H1 (cell line): ENCODE measurements around the gene RBMS2. TPM values are rescaled to one million over a fixed set of nuclear protein-coding genes. Genes with fewer than 3 reads are reported as not detected.

Source experiments
- BACH1 ChIP-seq: IDR thresholded peaks from 2 replicates; pipeline ENCODE4 v1.6.1; 2012; ENCODE audit warnings: low read length, improper control_type of control experiment
- CHD1 ChIP-seq: IDR thresholded peaks from 2 replicates; pipeline ENCODE4 v1.6.1; 2012; ENCODE audit warnings: low read depth, low read length, improper control_type of control experiment
- CREB1 ChIP-seq: IDR thresholded peaks from 2 replicates; pipeline ENCODE4 v1.6.1; 2012; ENCODE audit warnings: inconsistent platforms
- EGR1 ChIP-seq: IDR thresholded peaks from 2 replicates; pipeline ENCODE4 v1.6.1; 2011; ENCODE audit warnings: low read depth, low read length, borderline replicate concordance
- EP300 ChIP-seq, 2 experiments: IDR thresholded peaks; 1 replicate in 1 of 2; 2 replicates in 1 of 2; pipeline ENCODE4 v1.6.1; 2011 to 2012; ENCODE audit warnings: low read depth in 2 of 2, low read length in 2 of 2, mild to moderate bottlenecking in 2 of 2, borderline replicate concordance in 1 of 2, inconsistent platforms in 1 of 2, moderate library complexity in 1 of 2
- EZH2 ChIP-seq: fragments of 200-600 bp; sonication (generic); IDR thresholded peaks from 2 replicates; pipeline ENCODE4 v1.7.1; 2012; ENCODE audit warnings: low read depth, mild to moderate bottlenecking, moderate library complexity, low read length, inconsistent platforms; ENCODE audit not compliant: severe bottlenecking
- FOSL1 ChIP-seq: IDR thresholded peaks from 2 replicates; pipeline ENCODE4 v1.6.1; 2011; ENCODE audit warnings: mild to moderate bottlenecking, low read depth, low read length, moderate library complexity; ENCODE audit not compliant: insufficient read depth
- GTF2F1 ChIP-seq: IDR thresholded peaks from 2 replicates; pipeline ENCODE4 v1.6.1; 2012; ENCODE audit warnings: low read depth, low read length, improper control_type of control experiment, borderline replicate concordance
- KDM1A ChIP-seq: fragments of 200-600, 300-600 bp; sonication (generic); IDR thresholded peaks from 2 replicates; pipeline ENCODE4 v1.7.1; 2016; ENCODE audit warnings: mild to moderate bottlenecking, low read length, borderline replicate concordance
- SIN3A ChIP-seq, 2 experiments: IDR thresholded peaks in 1 of 2; conservative IDR thresholded peaks in 1 of 2; 2 replicates each; pipeline ENCODE4 v1.6.1; 2011 to 2012; ENCODE audit warnings: low read length in 2 of 2, improper control_type of control experiment in 1 of 2, low read depth in 1 of 2, mild to moderate bottlenecking in 1 of 2
- SUZ12 ChIP-seq: fragments of 200-600 bp; sonication (generic); IDR thresholded peaks from 2 replicates; pipeline ENCODE4 v1.6.1; 2012; ENCODE audit warnings: mild to moderate bottlenecking, inconsistent platforms, low read length, moderate library complexity, mixed read lengths
- TAF1 ChIP-seq: IDR thresholded peaks from 2 replicates; pipeline ENCODE4 v1.6.1; 2011; ENCODE audit warnings: mild to moderate bottlenecking, low read depth, low read length
- TCF12 ChIP-seq: IDR thresholded peaks from 2 replicates; pipeline ENCODE4 v1.6.1; 2011; ENCODE audit warnings: low read depth, mild to moderate bottlenecking, low read length
- YY1 ChIP-seq: IDR thresholded peaks from 2 replicates; pipeline ENCODE4 v1.6.1; 2011; ENCODE audit warnings: low read depth, mild to moderate bottlenecking, low read length
- polyA plus RNA-seq, 7 experiments: library from polyadenylated mRNA; depleted of rRNA in 3 of 7; stranded (reverse) in 5 of 7; unstranded in 2 of 7; fragments of >200 nt in 5 of 7; fragments of 200-250 nt in 2 of 7; gene quantifications; 1 replicate in 5 of 7; 2 replicates in 1 of 7; 4 replicates in 1 of 7; pipeline versions ENCODE4 v1.2.1 to v1.2.3, GENCODE V29; 2011 to 2013; ENCODE audit warnings: missing spikeins in 2 of 7, mixed read lengths in 2 of 7
- total RNA-seq: library from RNA; stranded (reverse); fragmentation: NEBNext Ultra II Directional; extraction: Animal tissue kit (Norgen Biotek cat#: 25700); gene quantifications from 2 replicates; pipeline ENCODE4 v1.2.1, GENCODE V29; 2021
- TF ChIP-seq, protein P1 (sequence below): IDR thresholded peaks from 2 replicates; pipeline ENCODE4 v1.6.1; 2012; ENCODE audit warnings: low read length, inconsistent platforms

The RBMS2 gene
- total and polyA plus RNA-seq, 2 of the 8 experiments (the other 6 are each of a cell fraction or from before 2014, with no cell fraction given): 9.6 to 31.3 TPM

DNA sequence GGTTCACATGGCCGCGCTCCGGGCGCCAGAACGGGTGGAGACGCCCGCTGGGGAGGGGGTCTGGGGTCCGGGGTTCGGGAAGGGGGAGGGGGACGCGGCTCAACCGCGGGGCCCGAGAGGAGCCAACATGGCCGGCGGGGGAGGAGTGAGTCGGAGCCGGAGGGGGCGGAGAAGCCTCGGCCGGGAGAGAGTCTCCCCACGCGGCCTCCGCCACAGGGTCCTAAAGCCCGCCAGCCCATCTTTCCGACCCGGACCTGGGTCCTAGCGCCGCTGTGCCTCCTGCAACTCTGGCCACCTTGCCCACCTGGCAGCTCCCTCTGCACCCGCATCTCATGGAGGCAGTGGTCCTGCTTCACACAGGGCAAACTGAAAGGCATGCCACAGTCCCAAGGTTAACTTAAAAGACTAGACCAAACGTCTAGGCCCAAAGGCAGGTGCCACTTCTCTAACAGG, 108.6 kb downstream of the RBMS2 start, which contains the start of gene BAZ2A (continued):
- TF ChIP-seq, protein P1, sequence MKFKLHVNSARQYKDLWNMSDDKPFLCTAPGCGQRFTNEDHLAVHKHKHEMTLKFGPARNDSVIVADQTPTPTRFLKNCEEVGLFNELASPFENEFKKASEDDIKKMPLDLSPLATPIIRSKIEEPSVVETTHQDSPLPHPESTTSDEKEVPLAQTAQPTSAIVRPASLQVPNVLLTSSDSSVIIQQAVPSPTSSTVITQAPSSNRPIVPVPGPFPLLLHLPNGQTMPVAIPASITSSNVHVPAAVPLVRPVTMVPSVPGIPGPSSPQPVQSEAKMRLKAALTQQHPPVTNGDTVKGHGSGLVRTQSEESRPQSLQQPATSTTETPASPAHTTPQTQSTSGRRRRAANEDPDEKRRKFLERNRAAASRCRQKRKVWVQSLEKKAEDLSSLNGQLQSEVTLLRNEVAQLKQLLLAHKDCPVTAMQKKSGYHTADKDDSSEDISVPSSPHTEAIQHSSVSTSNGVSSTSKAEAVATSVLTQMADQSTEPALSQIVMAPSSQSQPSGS: peak; percentile 60; the same call in 1 of the 2 replicates
- TF ChIP-seq KDM1A (peak; percentile 95), SUZ12 (peak; percentile 33; the same call in 1 of the 2 replicates), EP300 (IDR thresholded peaks at IDR 0.05; ENCODE audit: borderline replicate concordance in 1 of 2, low read depth in 2 of 2, low read length in 2 of 2) (peak; percentile 23 to 82; a peak in 2 of 3 replicates), YY1 (peak; percentile 93), EGR1 (peak; percentile 99), TCF12 (peak; percentile 82; the same call in 1 of the 2 replicates), EZH2 (no peak), GTF2F1 (peak; percentile 36; the same call in 1 of the 2 replicates), CHD1 (no peak), FOSL1 (peak; percentile 100), CREB1 (peak; percentile 84), TAF1 (peak; percentile 48; the same call in 1 of the 2 replicates), SIN3A (conservative IDR thresholded peaks at IDR 0.05 in 1 of 2, IDR thresholded peaks at IDR 0.05 in 1 of 2; ENCODE audit: low read depth in 1 of 2, low read length in 2 of 2) (peak; percentile 91 to 97; a peak in 3 of 4 replicates), BACH1 (peak; percentile 78)
